ENCODE data around the gene SPATA2L. TPM values are rescaled to one million over a fixed set of nuclear protein-coding genes. Genes with fewer than 3 reads are reported as not detected.

The SPATA2L gene
- total and polyA plus RNA-seq, 2 of the 13 experiments (the other 11 are each of a cell fraction or from before 2014, with no cell fraction given), result 9.1 to 20.7 TPM

- no peak for DNase-seq (ENCODE audit: low spot score)
- Histone ChIP-seq H3K36me3 (replicated peaks in 1 of 2; ENCODE audit: control insufficient read depth in 1 of 2, insufficient read depth in 2 of 2, low read length in 2 of 2) (no peaks in the 10 kb centered on the region), H4K20me1 (ENCODE audit: insufficient read depth, low read length) (no peaks in the 10 kb centered on the region), H3K4me2 (ENCODE audit: low read depth, low read length) (no peak overlapping the region), H3K27ac (ENCODE audit: extremely low read length, insufficient read depth, low read length) (no peak overlapping the region), H2AFZ (ENCODE audit: low read length) (no peak overlapping the region), H3K4me1 (ENCODE audit: insufficient read depth, low read length) (peaks cover 26% of the 10 kb centered on the region), H3K9me3 (ENCODE audit: low read length) (peaks cover 12% of the 10 kb centered on the region; the same call in 1 of the 2 replicates), H3K27me3 (ENCODE audit: control insufficient read depth in 1 of 2, insufficient read depth in 2 of 2, low read length in 2 of 2) (no peaks in the 10 kb centered on the region), H3K9ac (ENCODE audit: insufficient read depth, low read depth, low read length) (no peak overlapping the region), H3K4me3 (replicated peaks in 1 of 3; ENCODE audit: insufficient read depth in 1 of 3, low read depth in 2 of 3, low read length in 3 of 3) (no peak overlapping the region), H3K79me2 (ENCODE audit: insufficient read depth, low read length) (no peaks in the 10 kb centered on the region)
- ChIA-PET POLR2A (no interaction called here), CTCF (ENCODE audit: low intra/inter-chr PET ratio, low total read pairs) (no interaction called here)
- TF ChIP-seq ZNF253 (CRISPR knock-in tag; IDR thresholded peaks at IDR 0.05; ENCODE audit: borderline replicate concordance), result no peak
- no peak for TF ChIP-seq HBP1 (CRISPR knock-in tag; IDR thresholded peaks at IDR 0.05; ENCODE audit: low read depth)
- no peak for TF ChIP-seq THAP8 (CRISPR knock-in tag; IDR thresholded peaks at IDR 0.05; ENCODE audit: borderline replicate concordance)
- TF ChIP-seq MAX (IDR thresholded peaks at IDR 0.05), result no peak
- TF ChIP-seq SOX13 (IDR thresholded peaks at IDR 0.05), result no peak
- TF ChIP-seq SOX13 (CRISPR knock-in tag; conservative IDR thresholded peaks at IDR 0.05 in 1 of 2, IDR thresholded peaks at IDR 0.05 in 1 of 2), result no peak
- TF ChIP-seq FUBP1 (CRISPR knock-in tag; IDR thresholded peaks at IDR 0.05; ENCODE audit: borderline replicate concordance), result no peak
- no peak for TF ChIP-seq NFYB (CRISPR knock-in tag; IDR thresholded peaks at IDR 0.05)
- TF ChIP-seq ZNF251 (CRISPR knock-in tag; IDR thresholded peaks at IDR 0.05), result no peak
- TF ChIP-seq EED (CRISPR knock-in tag; IDR thresholded peaks at IDR 0.05), result no peak
- no peak for TF ChIP-seq ZNF879 (CRISPR knock-in tag; IDR thresholded peaks at IDR 0.05)
- no peak for TF ChIP-seq NR0B2 (CRISPR knock-in tag; IDR thresholded peaks at IDR 0.05)
- no peak for TF ChIP-seq HDAC2 (CRISPR knock-in tag; IDR thresholded peaks at IDR 0.05)
- no TSS peak for BruUV-seq (replicated peaks)
- no peak for FAIRE-seq
- 98% methylated on average over 7 of the region's 13 CpGs for WGBS (ENCODE audit: low lambda C conversion rate)
- intact Hi-C loops (cut with micrococcal nuclease; ENCODE audit: unreplicated experiment) (loop anchor here (2.0 kb wide), 1 partner anchor 17 kb away; the partner anchor contains the start of gene CDK10), in situ Hi-C loops (cut with HindIII; ENCODE audit: extremely low pct_ligation_motif_present, low pct_unique_long_range_greater_than_20kb) (no loop called here)
- ATAC-seq, result no peak
Measured at GRCh38 chr16:89669755-89670154, 31.8 kb downstream of the SPATA2L start.
